ENCODE data around the gene WHRN.

The WHRN gene

DNA sequence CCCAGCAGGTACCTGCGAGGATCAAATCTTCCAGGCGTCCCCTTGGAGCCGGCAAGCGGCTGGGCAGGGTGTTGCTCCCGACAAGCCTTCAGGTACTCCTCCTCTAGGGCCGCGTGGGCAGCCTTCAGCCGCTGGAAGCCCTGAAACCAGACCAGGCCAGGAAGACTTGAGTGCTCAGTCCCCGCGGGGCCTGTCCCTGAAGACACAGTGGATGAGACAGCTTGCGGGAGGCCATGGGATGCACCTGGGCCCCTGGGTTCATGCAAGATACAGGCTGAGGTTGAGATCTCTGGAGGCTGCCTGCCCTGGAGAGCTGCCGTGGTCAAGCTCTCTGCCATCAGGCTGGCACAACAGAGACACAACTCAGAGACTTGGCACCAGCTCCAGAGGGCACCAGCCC is 142.9 kb downstream of the WHRN start:
- no peak for DNase-seq (ENCODE audit: low spot score)

GRCh38 chr9:114361542-114361941 is 143.7 kb downstream of the WHRN start:
- DNase-seq (ENCODE audit: low spot score): no peak

- no peak for DNase-seq (ENCODE audit: low spot score)
Measured at GRCh38 chr9:114359801-114360200, 145.5 kb downstream of the WHRN start.

- DNase-seq (ENCODE audit: low spot score): no peak
Measured at GRCh38 chr9:114357911-114358328, 147.4 kb downstream of the WHRN start.

GRCh38 chr9:114357360-114357759 is 147.9 kb downstream of the WHRN start:
- no peak for DNase-seq (ENCODE audit: low spot score)

- no peak for DNase-seq (ENCODE audit: low spot score)
Measured at GRCh38 chr9:114356792-114357191, 148.5 kb downstream of the WHRN start.

DNA sequence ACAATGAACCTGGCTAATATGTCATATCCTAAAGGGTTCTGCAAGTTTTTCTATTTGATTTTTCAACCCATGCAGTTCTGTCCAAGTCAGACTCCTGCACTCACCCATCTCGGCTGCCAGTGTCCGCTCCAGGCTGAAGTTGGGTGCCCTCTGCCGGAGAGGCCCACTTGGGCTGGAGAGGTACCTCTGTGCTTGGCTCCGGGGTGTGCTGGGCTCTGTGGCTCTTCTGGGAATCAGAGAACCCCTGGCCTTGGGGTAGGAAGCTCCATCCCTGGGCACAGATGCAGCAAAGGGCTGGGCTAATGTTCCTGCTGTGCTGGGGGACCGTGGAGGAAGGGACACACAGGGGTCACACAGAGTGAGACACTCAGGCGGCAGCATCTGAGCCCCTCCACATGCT is 149.5 kb downstream of the WHRN start:
- DNase-seq (ENCODE audit: low spot score): no peak

Data from AG08396 (cell line).